ENCODE results near the gene A2ML1. TPM values are rescaled to one million over a fixed set of nuclear protein-coding genes. Genes with fewer than 3 reads are reported as not detected.

A2ML1 gene
- total and polyA plus RNA-seq, 2 donors from 2014 or later, result not detected

DNA sequence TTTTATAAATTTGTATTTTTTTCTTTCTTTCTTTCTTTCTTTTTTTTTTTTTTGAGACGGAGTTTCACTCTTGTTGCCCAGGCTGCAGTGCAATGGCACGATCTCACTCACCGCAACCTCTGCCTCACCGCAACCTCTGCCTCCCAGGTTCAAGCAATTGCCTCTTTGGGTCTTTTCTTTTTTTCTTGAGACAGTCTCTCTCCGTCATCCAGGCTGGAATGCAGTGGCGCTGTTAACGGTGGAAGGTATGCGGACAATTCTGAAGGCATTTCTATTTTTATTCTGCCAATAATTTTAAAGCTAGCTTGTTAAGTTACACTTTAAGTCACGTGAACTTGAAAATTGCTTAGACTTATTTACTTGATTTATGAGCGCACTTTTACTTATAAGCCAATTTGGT is 83.1 kb downstream of the A2ML1 start:
- Histone ChIP-seq H3K27ac (ENCODE audit: low read depth in 2 of 2, low read length in 2 of 2) (no peak overlapping the region), H3K4me1 (ENCODE audit: control insufficient read depth in 2 of 3, insufficient read depth in 2 of 3, low read depth in 1 of 3, low read length in 3 of 3) (no peaks in the 10 kb centered on the region), H3K27me3 (ENCODE audit: control insufficient read depth, insufficient read depth, low read length) (no peaks in the 10 kb centered on the region), H3K36me3 (ENCODE audit: control insufficient read depth in 2 of 3, insufficient read depth in 3 of 3, low read length in 3 of 3) (no peaks in the 10 kb centered on the region), H3K9ac (ENCODE audit: low read length in 3 of 3) (no peak overlapping the region), H3K9me3 (ENCODE audit: control insufficient read depth in 2 of 3, insufficient read depth in 1 of 3, low read length in 3 of 3) (no peaks in the 10 kb centered on the region), H3K4me3 (ENCODE audit: low read length in 3 of 3) (no peak overlapping the region)
- peak in 1 of 5 donors; percentile 6 for DNase-seq
- intact Hi-C loops (cut with DNase I), result no loop called here
- no peak for FAIRE-seq
- TF ChIP-seq, protein P1, sequence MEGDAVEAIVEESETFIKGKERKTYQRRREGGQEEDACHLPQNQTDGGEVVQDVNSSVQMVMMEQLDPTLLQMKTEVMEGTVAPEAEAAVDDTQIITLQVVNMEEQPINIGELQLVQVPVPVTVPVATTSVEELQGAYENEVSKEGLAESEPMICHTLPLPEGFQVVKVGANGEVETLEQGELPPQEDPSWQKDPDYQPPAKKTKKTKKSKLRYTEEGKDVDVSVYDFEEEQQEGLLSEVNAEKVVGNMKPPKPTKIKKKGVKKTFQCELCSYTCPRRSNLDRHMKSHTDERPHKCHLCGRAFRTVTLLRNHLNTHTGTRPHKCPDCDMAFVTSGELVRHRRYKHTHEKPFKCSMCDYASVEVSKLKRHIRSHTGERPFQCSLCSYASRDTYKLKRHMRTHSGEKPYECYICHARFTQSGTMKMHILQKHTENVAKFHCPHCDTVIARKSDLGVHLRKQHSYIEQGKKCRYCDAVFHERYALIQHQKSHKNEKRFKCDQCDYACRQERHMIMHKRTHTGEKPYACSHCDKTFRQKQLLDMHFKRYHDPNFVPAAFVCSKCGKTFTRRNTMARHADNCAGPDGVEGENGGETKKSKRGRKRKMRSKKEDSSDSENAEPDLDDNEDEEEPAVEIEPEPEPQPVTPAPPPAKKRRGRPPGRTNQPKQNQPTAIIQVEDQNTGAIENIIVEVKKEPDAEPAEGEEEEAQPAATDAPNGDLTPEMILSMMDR (IDR thresholded peaks at IDR 0.05; ENCODE audit: borderline replicate concordance, extremely low read depth, insufficient read depth), result no peak

DNA sequence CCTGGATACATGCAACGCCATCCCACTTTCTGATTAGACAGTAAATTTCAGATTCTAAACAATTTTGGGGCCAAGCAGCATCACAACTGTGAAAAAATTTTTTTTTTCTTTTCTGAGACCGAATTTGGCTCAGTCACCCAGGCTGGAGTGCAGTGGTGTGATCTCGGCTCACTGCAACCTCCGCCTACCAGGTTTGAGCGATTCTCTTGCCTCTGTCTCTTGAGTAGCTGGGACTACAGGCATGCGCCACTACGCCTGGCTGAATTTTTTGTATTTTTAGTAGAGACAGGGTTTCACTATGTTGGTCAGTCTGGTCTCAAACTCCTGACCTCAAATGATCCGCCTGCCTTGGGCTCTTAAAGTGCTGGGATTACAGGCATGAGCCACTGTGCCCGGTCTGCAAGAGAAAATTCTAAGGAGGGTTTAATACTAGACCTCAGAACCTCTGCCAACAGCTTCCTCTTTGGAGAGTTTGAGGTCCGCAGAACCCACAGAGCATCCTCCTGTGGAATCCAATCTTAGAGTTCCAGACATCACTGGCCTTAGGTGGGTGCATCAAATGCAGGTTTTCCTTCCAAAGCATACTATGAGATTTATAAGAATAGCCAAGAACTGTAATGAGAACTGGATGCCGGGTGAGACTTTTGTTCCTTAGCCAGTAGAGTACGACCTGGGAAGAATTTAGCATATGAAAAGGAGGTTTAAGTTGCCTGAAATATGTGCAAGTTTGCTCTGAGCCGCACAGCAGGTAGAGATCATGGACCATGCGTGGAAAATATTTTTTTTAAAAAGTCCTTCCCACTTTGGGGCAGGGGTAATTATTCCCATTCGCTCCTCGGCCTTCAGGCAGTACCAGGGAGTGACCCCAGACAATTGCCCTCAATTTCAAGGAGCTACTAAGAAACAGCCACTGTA is 84.1 kb downstream of the A2ML1 start:
- intact Hi-C loops (cut with DNase I), result no loop called here
- no peak overlapping the region for H3K4me3 ChIP-seq (ENCODE audit: low read length in 3 of 3)
- no peaks in the 10 kb centered on the region for H3K9me3 ChIP-seq (ENCODE audit: control insufficient read depth in 2 of 3, insufficient read depth in 1 of 3, low read length in 3 of 3)
- DNase-seq (no peak), FAIRE-seq (no peak)
- H3K27me3 ChIP-seq (ENCODE audit: control insufficient read depth, insufficient read depth, low read length), result no peaks in the 10 kb centered on the region
- TF ChIP-seq, protein P1 (IDR thresholded peaks at IDR 0.05; ENCODE audit: borderline replicate concordance, extremely low read depth, insufficient read depth), result no peak
- H3K27ac ChIP-seq (ENCODE audit: low read depth in 2 of 2, low read length in 2 of 2), result no peak overlapping the region
- no peaks in the 10 kb centered on the region for H3K36me3 ChIP-seq (ENCODE audit: control insufficient read depth in 2 of 3, insufficient read depth in 3 of 3, low read length in 3 of 3)
- no peak overlapping the region for H3K9ac ChIP-seq (ENCODE audit: low read length in 3 of 3)
- H3K4me1 ChIP-seq (ENCODE audit: control insufficient read depth in 2 of 3, insufficient read depth in 2 of 3, low read depth in 1 of 3, low read length in 3 of 3), result no peaks in the 10 kb centered on the region

- H3K9me3 ChIP-seq (ENCODE audit: control insufficient read depth in 2 of 3, insufficient read depth in 1 of 3, low read length in 3 of 3), result no peaks in the 10 kb centered on the region
- intact Hi-C loops (cut with DNase I), result no loop called here
- H3K36me3 ChIP-seq (ENCODE audit: control insufficient read depth in 2 of 3, insufficient read depth in 3 of 3, low read length in 3 of 3), result no peaks in the 10 kb centered on the region
- DNase-seq, result no peak
- H3K4me1 ChIP-seq (ENCODE audit: control insufficient read depth in 2 of 3, insufficient read depth in 2 of 3, low read depth in 1 of 3, low read length in 3 of 3), result no peaks in the 10 kb centered on the region
- no peak for FAIRE-seq
- TF ChIP-seq, protein P1 (IDR thresholded peaks at IDR 0.05; ENCODE audit: borderline replicate concordance, extremely low read depth, insufficient read depth), result no peak
- H3K27ac ChIP-seq (ENCODE audit: low read depth in 2 of 2, low read length in 2 of 2), result no peak overlapping the region
- no peak overlapping the region for H3K9ac ChIP-seq (ENCODE audit: low read length in 3 of 3)
- no peaks in the 10 kb centered on the region for H3K27me3 ChIP-seq (ENCODE audit: control insufficient read depth, insufficient read depth, low read length)
- no peak overlapping the region for H3K4me3 ChIP-seq (ENCODE audit: low read length in 3 of 3)
Measured at GRCh38 chr12:8907513-8907912, 85.1 kb downstream of the A2ML1 start.

Data from kidney (tissue), 14 donors.